ENCODE measurements around the gene PDE4B.
A peak's percentile ranks its signal among the peaks of the same experiment; 100 is the strongest.

PDE4B gene

DNA sequence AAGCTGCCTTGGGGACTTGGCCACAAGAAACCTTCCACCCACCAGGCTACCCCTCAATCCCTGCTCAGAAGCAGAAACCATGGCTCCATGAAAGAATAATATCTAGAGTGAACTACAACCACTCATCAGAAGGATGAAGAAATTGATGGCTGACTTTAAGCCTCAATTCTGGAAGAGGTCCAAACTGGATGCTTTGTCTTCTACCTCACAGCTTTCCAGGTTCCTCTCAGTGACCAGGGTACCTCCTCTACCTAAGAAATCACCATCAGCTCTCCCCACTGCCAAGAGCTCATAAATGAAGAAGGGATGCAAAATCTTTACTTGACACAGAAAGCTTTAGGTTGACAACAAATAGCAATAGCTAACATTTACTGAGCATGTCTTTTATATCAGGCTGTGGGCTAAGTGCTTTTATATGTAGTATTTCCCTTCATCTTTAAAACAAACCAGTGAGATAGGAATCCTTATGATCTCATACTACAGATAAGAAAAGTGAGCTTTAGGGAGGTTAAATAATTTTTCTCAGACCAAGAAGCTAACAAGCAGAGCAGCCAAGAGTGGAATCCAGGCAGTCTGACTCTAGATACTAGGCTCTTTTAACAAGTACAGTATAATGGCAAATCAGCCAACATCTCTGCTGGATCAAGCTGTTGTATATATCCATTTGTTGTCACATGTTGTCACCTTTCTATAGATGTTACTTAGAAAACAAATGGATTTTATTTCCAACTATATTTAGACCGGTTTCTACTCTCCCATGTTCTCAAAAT, 498.3 kb downstream of the PDE4B start:
- H3K79me2 ChIP-seq (ENCODE audit: insufficient read depth, low read length): no peaks in the 10 kb centered on the region
- no peaks in the 10 kb centered on the region for H3F3A ChIP-seq (ENCODE audit: low read depth)
- no peaks in the 10 kb centered on the region for H3K9me2 ChIP-seq (replicated peaks; ENCODE audit: low read depth, low read length)
- H3K27me3 ChIP-seq (ENCODE audit: insufficient read depth, low read length, poor library complexity, severe bottlenecking): no peaks in the 10 kb centered on the region
- H3K9ac ChIP-seq (ENCODE audit: low read depth, low read length, poor library complexity, severe bottlenecking): no peak overlapping the region
- no peak overlapping the region for H3K4me3 ChIP-seq (ENCODE audit: low read length, poor library complexity, severe bottlenecking)
- H2AFZ ChIP-seq (ENCODE audit: low read length): no peak overlapping the region
- H3K4me2 ChIP-seq (ENCODE audit: low read depth, low read length, poor library complexity, severe bottlenecking): peak overlapping the region; percentile 12
- H3K36me3 ChIP-seq (ENCODE audit: insufficient read depth, low read length): no peaks in the 10 kb centered on the region
- H3K9me3 ChIP-seq (ENCODE audit: insufficient read depth, low read depth, low read length): no peaks in the 10 kb centered on the region
- H3K4me1 ChIP-seq (ENCODE audit: insufficient read depth, low read length, poor library complexity, severe bottlenecking): peaks cover 18% of the 10 kb centered on the region
- TF ChIP-seq, protein P1, sequence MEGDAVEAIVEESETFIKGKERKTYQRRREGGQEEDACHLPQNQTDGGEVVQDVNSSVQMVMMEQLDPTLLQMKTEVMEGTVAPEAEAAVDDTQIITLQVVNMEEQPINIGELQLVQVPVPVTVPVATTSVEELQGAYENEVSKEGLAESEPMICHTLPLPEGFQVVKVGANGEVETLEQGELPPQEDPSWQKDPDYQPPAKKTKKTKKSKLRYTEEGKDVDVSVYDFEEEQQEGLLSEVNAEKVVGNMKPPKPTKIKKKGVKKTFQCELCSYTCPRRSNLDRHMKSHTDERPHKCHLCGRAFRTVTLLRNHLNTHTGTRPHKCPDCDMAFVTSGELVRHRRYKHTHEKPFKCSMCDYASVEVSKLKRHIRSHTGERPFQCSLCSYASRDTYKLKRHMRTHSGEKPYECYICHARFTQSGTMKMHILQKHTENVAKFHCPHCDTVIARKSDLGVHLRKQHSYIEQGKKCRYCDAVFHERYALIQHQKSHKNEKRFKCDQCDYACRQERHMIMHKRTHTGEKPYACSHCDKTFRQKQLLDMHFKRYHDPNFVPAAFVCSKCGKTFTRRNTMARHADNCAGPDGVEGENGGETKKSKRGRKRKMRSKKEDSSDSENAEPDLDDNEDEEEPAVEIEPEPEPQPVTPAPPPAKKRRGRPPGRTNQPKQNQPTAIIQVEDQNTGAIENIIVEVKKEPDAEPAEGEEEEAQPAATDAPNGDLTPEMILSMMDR (conservative IDR thresholded peaks at IDR 0.05; ENCODE audit: low read length): no peak
- no peak for TF ChIP-seq EZH2phosphoT487 (IDR thresholded peaks at IDR 0.05; ENCODE audit: borderline replicate concordance)
- no peaks in the 10 kb centered on the region for H4K20me1 ChIP-seq (ENCODE audit: insufficient read depth, low read length, poor library complexity, severe bottlenecking)

DNA sequence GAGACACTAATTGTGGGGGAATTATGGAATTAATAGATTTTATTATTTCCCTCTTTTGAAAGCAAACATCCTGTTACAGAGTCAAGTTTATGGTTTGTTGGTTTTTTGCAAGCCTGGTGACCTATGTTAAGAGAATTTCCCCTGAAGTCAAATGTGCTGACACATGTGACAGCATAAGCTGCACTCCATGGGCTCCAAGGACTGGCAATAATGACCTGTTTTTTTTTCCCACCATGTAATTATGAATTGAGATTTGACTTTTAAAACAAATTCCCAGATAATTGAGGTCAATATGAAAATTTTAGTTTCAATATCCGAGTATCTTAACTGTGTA, 498.8 kb downstream of the PDE4B start:
- TF ChIP-seq EZH2phosphoT487 (IDR thresholded peaks at IDR 0.05; ENCODE audit: borderline replicate concordance): no peak
- TF ChIP-seq, protein P1 (conservative IDR thresholded peaks at IDR 0.05; ENCODE audit: low read length): no peak
- Histone ChIP-seq H3K4me2 (ENCODE audit: low read depth, low read length, poor library complexity, severe bottlenecking) (peak overlapping the region; percentile 12), H4K20me1 (ENCODE audit: insufficient read depth, low read length, poor library complexity, severe bottlenecking) (no peaks in the 10 kb centered on the region)

DNA sequence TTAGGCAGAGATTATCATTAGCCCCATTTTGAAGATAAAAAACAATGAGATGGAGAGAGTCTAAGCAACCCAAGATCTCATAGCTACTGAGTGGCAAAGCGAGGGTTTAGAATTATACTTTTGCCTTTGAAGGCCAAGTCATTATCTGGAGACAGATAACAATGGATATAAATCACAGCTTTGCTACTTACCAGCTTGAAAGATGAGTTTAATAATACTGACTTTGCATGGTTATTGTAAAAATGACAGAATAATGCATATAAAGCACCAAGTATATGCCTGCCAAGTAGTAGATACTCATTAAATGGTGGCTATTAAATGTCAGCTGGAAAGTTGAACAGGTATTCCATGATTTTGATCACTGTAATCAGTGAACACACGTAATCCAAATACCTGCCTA, 499.6 kb downstream of the PDE4B start:
- Histone ChIP-seq H3K9ac (ENCODE audit: low read depth, low read length, poor library complexity, severe bottlenecking) (no peak overlapping the region), H3K4me2 (ENCODE audit: low read depth, low read length, poor library complexity, severe bottlenecking) (no peak overlapping the region), H2AFZ (ENCODE audit: low read length) (no peak overlapping the region), H3K36me3 (ENCODE audit: insufficient read depth, low read length) (no peaks in the 10 kb centered on the region), H3K4me1 (ENCODE audit: insufficient read depth, low read length, poor library complexity, severe bottlenecking) (peaks cover 15% of the 10 kb centered on the region), H3K9me2 (replicated peaks; ENCODE audit: low read depth, low read length) (no peaks in the 10 kb centered on the region), H4K20me1 (ENCODE audit: insufficient read depth, low read length, poor library complexity, severe bottlenecking) (no peaks in the 10 kb centered on the region), H3K27me3 (ENCODE audit: insufficient read depth, low read length, poor library complexity, severe bottlenecking) (no peaks in the 10 kb centered on the region), H3F3A (ENCODE audit: low read depth) (no peaks in the 10 kb centered on the region), H3K9me3 (ENCODE audit: insufficient read depth, low read depth, low read length) (no peaks in the 10 kb centered on the region), H3K79me2 (ENCODE audit: insufficient read depth, low read length) (no peaks in the 10 kb centered on the region), H3K4me3 (ENCODE audit: low read length, poor library complexity, severe bottlenecking) (no peak overlapping the region)
- no peak for TF ChIP-seq EZH2phosphoT487 (IDR thresholded peaks at IDR 0.05; ENCODE audit: borderline replicate concordance)
- TF ChIP-seq, protein P1 (conservative IDR thresholded peaks at IDR 0.05; ENCODE audit: low read length): no peak

More for the DNA sequence above, 498.8 kb downstream of the PDE4B start:
- no peak overlapping the region for H3K9ac ChIP-seq (ENCODE audit: low read depth, low read length, poor library complexity, severe bottlenecking)
- H3K9me2 ChIP-seq (replicated peaks; ENCODE audit: low read depth, low read length): no peaks in the 10 kb centered on the region
- H3K79me2 ChIP-seq (ENCODE audit: insufficient read depth, low read length): no peaks in the 10 kb centered on the region
- H3K4me3 ChIP-seq (ENCODE audit: low read length, poor library complexity, severe bottlenecking): no peak overlapping the region
- H2AFZ ChIP-seq (ENCODE audit: low read length): no peak overlapping the region
- no peaks in the 10 kb centered on the region for H3K9me3 ChIP-seq (ENCODE audit: insufficient read depth, low read depth, low read length)
- no peaks in the 10 kb centered on the region for H3K27me3 ChIP-seq (ENCODE audit: insufficient read depth, low read length, poor library complexity, severe bottlenecking)
- H3K36me3 ChIP-seq (ENCODE audit: insufficient read depth, low read length): no peaks in the 10 kb centered on the region
- peaks cover 15% of the 10 kb centered on the region for H3K4me1 ChIP-seq (ENCODE audit: insufficient read depth, low read length, poor library complexity, severe bottlenecking)
- H3F3A ChIP-seq (ENCODE audit: low read depth): no peaks in the 10 kb centered on the region

Measured in Loucy (cell line).